Adrenal gland (tissue), 12 donors: ENCODE measurements around the gene SLC24A4. TPM values are rescaled to one million over a fixed set of nuclear protein-coding genes. Genes with fewer than 3 reads are reported as not detected.

Source experiments
- DNase-seq, 7 donors: peaks; one replicate each; pipeline ENCODE4 v3.0.0-alpha.2; 2019 to 2020
- H3K27ac ChIP-seq, 5 donors: fragments of 200-600 bp; sonication (generic) in 4 of 5; 1 replicate in 3 of 5; 2 replicates in 2 of 5; pipeline versions ENCODE4 v1.5.1 to v1.8.0; 2016 to 2020; ENCODE audit warnings: mild to moderate bottlenecking in 1 of 5
- H3K27me3 ChIP-seq: fragments of 200-600 bp; 2 replicates; pipeline ENCODE4 v1.8.0; 2021
- H3K36me3 ChIP-seq, 2 donors: fragments of 200-600 bp; replicated peaks in 1 of 2; 1 replicate in 1 of 2; 2 replicates in 1 of 2; pipeline versions ENCODE4 v1.5.1 to v1.8.0; 2018 to 2022
- H3K4me1 ChIP-seq, 2 donors: fragments of 200-600 bp; replicated peaks in 1 of 2; 1 replicate in 1 of 2; 2 replicates in 1 of 2; pipeline versions ENCODE4 v1.5.1 to v1.8.0; 2018 to 2021
- H3K4me3 ChIP-seq, 4 donors: fragments of 200-600 bp; sonication (generic) in 3 of 4; one replicate each; pipeline ENCODE4 v1.5.1; 2016 to 2018
- H3K9me3 ChIP-seq, 3 donors: fragments of 200-600 bp; sonication (generic) in 1 of 3; replicated peaks in 1 of 3; 1 replicate in 2 of 3; 2 replicates in 1 of 3; pipeline versions ENCODE4 v1.5.1 to v1.8.0; 2016 to 2021
- CTCF ChIP-seq, 6 experiments: fragments of 450-650 bp in 4 of 6; fragments of 200-600 bp in 2 of 6; sonication (generic) in 1 of 6; IDR thresholded peaks; 1 replicate in 5 of 6; 2 replicates in 1 of 6; pipeline versions ENCODE4 v1.5.1 to v1.8.0; 2016 to 2021; ENCODE audit warnings: antibody characterized with exemption in 6 of 6, mild to moderate bottlenecking in 2 of 6, moderate library complexity in 1 of 6
- POLR2A ChIP-seq, 2 donors: fragments of 450-650 bp; IDR thresholded peaks; one replicate each; pipeline ENCODE4 v1.6.1; 2017; ENCODE audit warnings: antibody characterized with exemption in 2 of 2, mild to moderate bottlenecking in 2 of 2, moderate library complexity in 1 of 2
- WGBS, 4 donors: extraction: QIAGEN DNeasy Blood & Tissue Kit in 2 of 4; methylation state at CpG; one replicate each; pipeline versions ENCODE4 v1.1.5 to v1.1.7; 2013 to 2017; 5-methylcytosine and 5-hydroxymethylcytosine counted together
- intact Hi-C, 2 donors: fragments of 100-400 bp; cut with DNase I; formaldehyde crosslinking; loops; one replicate each; pipeline versions ENCODE4 v1.14.1 to v1.15.0; 2022 to 2023
- polyA plus RNA-seq, 3 donors: library from polyadenylated mRNA; stranded (reverse); fragments of 200-250 nt in 2 of 3; fragments of 350-450 nt in 1 of 3; fragmentation: Illumina TruSeq in 1 of 3; extraction: RNeasy Lipid Tissue Mini Kit (QIAGEN cat#74804) in 1 of 3; gene quantifications; one replicate each; pipeline ENCODE4 v1.2.3, GENCODE V29; 2013 to 2014
- total RNA-seq, 9 donors: library from RNA; depleted of rRNA in 4 of 9; stranded (reverse); fragments of >200 nt in 4 of 9; fragments of 120-200 nt in 1 of 9; fragmentation: NEBNext Ultra II Directional in 1 of 9; extraction: Animal tissue kit (Norgen Biotek cat#: 25700) in 1 of 9; gene quantifications; one replicate each; pipeline versions ENCODE4 v1.1.0 to v1.2.4, GENCODE V29; 2013 to 2023
- donor health status: healthy with polysubstance abuse.
- donor health status: Bipolar disorder and iron deficiency.
- donor health status: DM: yes; HTN: yes; CAD: no.
- donor health status: DM: no; HTN: no; CAD: no.
- donor health status: DM: no; HTN: no; CAD: no.
- donor health status: DM: yes; HTN: yes; CAD: no.

Gene SLC24A4
- total and polyA plus RNA-seq, 12 donors, result 0.09 to 1.9 (median 0.52) TPM

GRCh38 chr14:92471919-92472318, 149.0 kb downstream of the SLC24A4 start:
- H3K36me3 ChIP-seq, result no peaks in the 10 kb centered on the region
- H3K27me3 ChIP-seq, result no peaks in the 10 kb centered on the region
- H3K4me3 ChIP-seq, result no peak overlapping the region
- no peaks in the 10 kb centered on the region for H3K9me3 ChIP-seq
- peak overlapping the region in 1 of 5 donors; percentile 91 for H3K27ac ChIP-seq
- intact Hi-C loops, result no loop called here
- TF ChIP-seq POLR2A (IDR thresholded peaks at IDR 0.05) (no peak), CTCF (IDR thresholded peaks at IDR 0.05) (no peak)
- peaks cover 18 to 27% of the 10 kb centered on the region in 2 donors for H3K4me1 ChIP-seq
- peak in 3 of 7 donors; percentile 5 to 55 (median 51) for DNase-seq

GRCh38 chr14:92472860-92473259, 149.9 kb downstream of the SLC24A4 start:
- Histone ChIP-seq H3K27me3 (no peaks in the 10 kb centered on the region), H3K9me3 (no peaks in the 10 kb centered on the region), H3K4me3 (no peak overlapping the region), H3K4me1 (peaks cover 18 to 27% of the 10 kb centered on the region in 2 donors), H3K36me3 (no peaks in the 10 kb centered on the region), H3K27ac (peak overlapping the region; percentile 37 to 91 (median 80))
- TF ChIP-seq CTCF (IDR thresholded peaks at IDR 0.05) (no peak), POLR2A (IDR thresholded peaks at IDR 0.05) (no peak)
- 69 to 87% (median 85%) methylated on average over 1 of the region's 1 CpG for WGBS, 4 donors
- intact Hi-C loops, result no loop called here
- DNase-seq, result peak in 2 of 7 donors; percentile 29 to 50

GRCh38 chr14:92473261-92473968, 150.4 kb downstream of the SLC24A4 start:
- Histone ChIP-seq H3K4me3 (no peak overlapping the region), H3K27me3 (no peaks in the 10 kb centered on the region), H3K4me1 (peaks cover 18 to 27% of the 10 kb centered on the region in 2 donors), H3K9me3 (no peaks in the 10 kb centered on the region), H3K36me3 (no peaks in the 10 kb centered on the region), H3K27ac (peak overlapping the region; percentile 62 to 91 (median 82))
- 20 to 30% (median 22%) methylated on average over 9 of the region's 9 CpGs for whole genome bisulfite sequencing, 4 donors
- no peak for TF ChIP-seq CTCF (IDR thresholded peaks at IDR 0.05)
- TF ChIP-seq POLR2A (IDR thresholded peaks at IDR 0.05), result peak in 1 of 2 donors; percentile 81
- peak; percentile 80 to 96 (median 92) for DNase-seq
- intact Hi-C loops, result no loop called here

- H3K4me3 ChIP-seq, result no peak overlapping the region
- H3K4me1 ChIP-seq, result peaks cover 18 to 27% of the 10 kb centered on the region in 2 donors
- TF ChIP-seq CTCF (IDR thresholded peaks at IDR 0.05), result no peak
- no peak for TF ChIP-seq POLR2A (IDR thresholded peaks at IDR 0.05)
- intact Hi-C loops, result no loop called here
- no peaks in the 10 kb centered on the region for H3K36me3 ChIP-seq
- no peaks in the 10 kb centered on the region for H3K27me3 ChIP-seq
- WGBS, 4 donors, result 82 to 87% (median 85%) methylated on average over 3 of the region's 3 CpGs
- peak overlapping the region; percentile 62 to 91 (median 82) for H3K27ac ChIP-seq
- DNase-seq, result peak in 4 of 7 donors; percentile 20 to 51 (median 38)
- no peaks in the 10 kb centered on the region for H3K9me3 ChIP-seq
Observed at GRCh38 chr14:92473969-92474535, 151.1 kb downstream of the SLC24A4 start.
